HG02588 (cell line): ENCODE measurements around the gene C17orf113.

ENCODE experiments used
- ATAC-seq: cut with Tn5 transposase; IDR thresholded peaks from one replicate; pipeline ENCODE4 v1.9.1; 2021; ENCODE audit warnings: mild to moderate bottlenecking, moderate library complexity; ENCODE audit not compliant: unreplicated experiment

Gene C17orf113

DNA sequence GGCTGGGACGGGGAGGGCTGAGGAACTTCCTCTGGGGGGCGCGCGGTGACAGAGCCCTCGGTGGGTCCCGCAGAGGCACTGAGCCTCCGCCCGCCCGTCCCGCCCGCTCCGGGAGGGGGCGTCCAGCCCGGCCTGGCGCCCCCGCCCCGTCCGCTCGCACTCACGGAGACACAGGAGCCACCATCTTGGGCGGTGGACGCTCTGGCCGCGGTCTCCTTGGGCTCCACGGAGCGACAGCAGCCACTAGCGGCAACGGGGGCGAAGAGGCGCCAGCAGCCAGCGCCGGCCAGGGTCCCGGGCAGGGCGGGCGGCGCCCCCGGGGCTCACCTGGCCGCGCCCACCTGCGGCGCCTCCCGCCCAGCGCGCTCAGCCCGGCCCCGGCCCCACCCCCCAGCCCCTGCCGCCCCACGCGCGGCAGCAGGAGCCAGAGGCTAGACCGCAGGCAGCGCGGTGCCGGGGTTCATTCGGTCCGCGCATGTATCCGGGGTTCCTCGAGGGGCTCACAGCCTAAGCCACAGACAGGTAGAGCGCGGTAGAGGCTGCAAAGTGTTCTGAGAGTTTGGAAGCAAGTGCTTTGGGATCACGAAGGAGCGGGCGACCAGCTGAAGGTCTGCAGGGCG, at the start of gene C17orf113:
TSS of gene C17orf113 (minus strand) at position 209 of the 620 bp plus-strand sequence. CDS start 7,225 bp downstream, outside the sequence.
- no peak for ATAC-seq

DNA sequence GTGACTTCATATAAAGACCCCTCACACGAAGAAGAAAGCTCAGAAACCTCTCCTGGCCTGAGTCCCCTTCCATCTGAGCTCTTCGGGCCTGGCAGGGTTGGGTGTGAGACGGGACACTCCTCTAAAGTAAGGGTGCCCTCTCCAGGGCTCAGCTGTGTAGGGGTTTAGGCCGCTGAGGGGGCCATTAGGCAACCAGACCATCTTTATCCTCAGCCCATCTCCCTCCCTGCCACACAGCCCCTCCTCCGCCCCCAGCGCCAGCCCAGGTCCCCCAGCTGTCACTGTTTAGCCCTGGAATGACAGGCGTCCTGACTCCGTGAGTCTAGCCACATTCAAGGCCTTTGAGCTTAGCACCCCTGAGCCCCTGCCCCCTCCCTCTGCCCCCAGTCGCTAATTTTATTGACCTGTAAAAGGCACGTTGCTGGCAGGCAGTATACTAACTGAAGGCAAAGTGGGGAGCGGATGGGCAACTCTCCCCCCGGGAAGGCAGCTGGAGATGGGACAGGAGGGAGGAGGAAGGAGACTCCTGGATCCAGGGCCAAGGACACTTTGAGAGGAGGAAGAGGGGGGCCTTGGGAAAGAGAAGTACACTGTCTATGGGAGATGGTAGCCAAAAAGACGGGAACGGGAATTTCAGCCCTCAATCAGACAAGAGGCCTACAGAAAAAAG, 48.5 kb upstream of the C17orf113 start:
- no peak for ATAC-seq

DNA sequence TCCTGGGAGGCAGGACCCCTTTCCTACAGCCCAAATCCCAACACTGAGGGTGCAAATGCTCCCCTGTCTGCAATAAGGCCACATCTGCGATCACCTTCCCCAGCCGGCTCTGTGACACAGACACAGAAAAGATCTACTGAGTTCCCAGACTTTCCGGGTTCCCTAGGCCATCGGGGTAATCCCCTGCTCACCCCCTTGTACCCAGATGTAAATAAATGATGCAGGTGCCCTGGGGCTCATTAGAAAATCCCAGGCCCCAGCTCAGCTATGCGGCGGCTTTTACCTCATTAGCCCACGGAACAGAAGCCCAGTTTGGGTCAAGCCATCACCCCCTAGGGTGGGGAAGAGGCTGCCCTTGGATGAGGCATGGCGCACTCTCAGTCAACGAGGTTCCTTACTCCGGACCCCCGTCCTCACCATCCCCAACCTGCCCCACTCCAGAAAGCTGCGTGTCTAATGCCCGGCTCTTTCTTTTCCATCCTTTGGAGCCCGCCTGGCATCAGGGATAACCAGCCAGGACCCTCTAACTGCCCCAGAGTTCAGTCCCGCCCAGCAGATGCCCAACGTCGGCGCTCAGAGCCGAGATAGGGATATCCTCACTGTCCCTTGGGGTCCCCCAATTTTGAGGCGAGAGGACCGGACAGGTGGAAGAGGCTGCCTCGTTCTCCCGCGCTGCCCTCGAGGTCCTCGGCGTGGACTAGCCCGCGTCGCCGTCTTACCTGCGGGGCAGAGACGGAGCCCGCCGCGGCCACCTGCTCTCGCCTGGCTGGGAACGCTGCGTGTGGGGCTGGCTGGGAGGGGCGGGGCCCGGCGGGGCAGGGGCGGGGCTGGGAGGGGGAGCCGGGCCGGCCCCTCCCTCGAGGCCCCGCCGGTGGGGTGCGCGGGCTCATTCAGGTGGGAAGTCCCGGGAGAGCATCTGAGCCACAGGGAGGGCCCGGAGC, 47.6 kb upstream of the C17orf113 start, which contains the start of gene ZNF385C:
TSS of gene ZNF385C (minus strand) at position 783 of the 941 bp plus-strand sequence. CDS start 35,417 bp downstream, outside the sequence.
- ATAC-seq: no peak

DNA sequence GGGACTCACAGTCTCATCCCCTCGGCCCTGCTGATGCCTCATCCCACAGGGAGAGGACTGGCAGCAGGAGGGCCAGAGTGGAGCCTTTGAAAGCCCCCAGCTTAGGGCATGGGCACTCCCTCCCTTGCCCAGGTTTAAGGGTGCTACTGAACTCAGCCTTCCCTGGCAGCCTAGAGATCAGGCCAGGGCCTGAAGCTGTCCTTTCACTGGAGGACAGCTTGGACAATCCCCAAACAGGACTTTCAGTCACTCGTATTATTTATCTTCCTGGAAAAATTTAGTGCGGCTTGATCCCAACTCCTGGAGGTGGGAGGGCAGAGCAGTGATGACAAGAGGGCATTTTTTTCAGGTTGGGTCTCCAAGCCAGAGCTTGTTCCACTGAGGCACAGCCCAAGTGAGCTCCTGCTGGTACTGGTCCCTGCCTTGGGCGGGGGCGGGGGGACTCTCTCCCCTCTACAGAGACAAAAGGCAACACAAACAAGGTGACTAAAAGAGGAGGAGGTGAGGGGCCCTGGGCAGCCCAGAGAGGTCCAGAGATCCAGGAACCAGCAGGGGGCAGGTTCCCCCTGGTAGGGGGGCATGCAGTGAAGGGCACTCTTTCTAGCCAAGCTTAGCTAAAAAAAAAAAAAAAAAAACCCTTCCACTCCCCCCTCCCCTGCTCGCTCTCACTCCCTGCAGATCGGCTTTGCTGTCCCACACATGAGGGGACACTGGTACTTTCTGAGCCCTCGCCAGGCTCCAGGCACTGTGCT, 46.1 kb upstream of the C17orf113 start:
- no peak for ATAC-seq

DNA sequence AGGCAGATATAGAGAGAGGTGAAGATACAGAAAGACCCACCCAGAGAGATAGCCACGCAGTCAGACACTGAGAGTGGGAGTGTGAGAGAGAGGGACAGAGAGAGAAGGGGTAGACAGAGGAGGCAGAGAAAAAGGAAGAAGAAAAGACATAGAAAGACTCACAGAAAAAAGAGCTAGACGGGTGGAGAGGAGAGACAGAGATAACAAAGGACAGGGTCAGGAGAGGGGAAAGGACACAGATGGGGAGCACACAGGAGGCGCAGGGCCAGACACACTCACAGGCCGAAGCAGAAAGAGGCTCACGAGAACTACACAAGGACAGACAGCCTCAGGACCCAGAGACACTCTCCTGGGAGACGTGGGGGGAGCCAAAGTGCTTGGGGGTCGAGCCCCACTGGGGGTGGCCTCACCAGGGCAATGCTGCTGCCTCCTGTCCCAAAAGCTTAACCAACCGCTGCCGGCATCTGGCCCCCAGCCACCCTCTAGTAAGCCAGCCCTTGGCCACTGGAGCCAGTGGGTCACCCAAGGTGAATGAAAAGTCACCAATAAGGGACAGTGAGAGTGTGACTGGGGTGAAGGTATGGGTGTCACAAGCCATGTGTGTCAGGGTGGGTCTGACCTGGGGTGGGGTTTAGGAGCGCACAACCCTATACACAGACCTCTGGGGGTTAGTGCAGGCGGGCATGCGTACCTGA, 44.1 kb upstream of the C17orf113 start:
- no peak for ATAC-seq

DNA sequence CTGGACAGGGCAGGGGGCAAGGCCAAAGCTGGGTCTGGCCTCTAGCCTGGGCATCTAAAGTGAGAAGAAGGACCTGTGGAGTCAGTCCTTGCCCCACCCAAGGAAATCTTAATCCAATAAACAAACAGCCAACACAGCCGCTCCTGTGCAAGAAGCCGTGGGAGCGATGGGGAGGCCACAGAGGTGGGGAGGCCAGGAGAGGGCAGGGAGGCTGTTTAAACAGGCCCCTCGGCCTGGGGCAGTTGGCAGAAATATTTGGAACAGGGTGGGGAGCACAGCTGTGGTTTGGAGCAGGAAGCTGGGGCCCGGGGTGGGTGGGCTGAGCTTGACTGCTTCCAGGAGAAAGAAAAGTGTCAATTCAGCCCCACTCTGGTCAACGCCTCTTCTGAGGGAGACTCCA, 42.5 kb upstream of the C17orf113 start:
- no peak for ATAC-seq

DNA sequence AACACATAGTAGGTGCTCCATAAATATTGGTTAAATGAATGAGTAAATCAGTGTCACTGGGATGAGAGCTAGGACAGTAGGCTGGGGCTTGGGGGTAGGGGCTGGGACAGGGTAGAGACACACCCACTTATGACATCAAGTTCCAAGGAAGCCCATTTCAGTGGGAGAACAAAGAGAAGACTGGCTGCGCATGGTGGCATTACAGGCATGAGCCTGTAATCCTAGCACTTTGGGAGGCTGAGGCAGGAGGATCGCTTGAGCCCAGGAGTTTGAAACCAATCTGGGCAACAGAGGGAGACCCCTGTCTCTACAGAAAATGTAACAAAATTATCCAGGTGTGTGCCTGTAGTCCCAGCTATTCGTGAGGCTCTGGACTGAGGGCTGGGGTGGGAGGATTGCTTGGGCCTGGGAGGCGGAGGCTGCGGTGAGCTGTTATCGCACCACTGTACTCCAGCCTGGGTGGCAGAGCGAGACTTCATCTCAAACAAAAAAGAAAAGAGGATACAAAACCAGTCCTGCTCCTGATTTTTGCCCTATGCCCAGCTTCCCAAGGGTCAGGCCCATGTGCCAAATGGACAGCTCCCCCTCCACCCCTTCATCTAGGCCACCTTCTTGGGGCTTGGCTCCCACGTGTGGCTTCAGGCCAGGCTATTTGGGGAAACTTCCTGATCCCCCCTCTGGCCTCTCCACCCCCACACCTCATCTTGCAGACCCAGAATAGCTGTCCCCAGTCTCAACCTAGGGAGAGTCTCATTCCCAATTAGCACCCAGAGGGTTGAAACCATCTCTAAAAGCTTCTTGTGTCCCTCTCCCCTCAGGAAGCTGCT, 40.8 kb upstream of the C17orf113 start:
- no peak for ATAC-seq

DNA sequence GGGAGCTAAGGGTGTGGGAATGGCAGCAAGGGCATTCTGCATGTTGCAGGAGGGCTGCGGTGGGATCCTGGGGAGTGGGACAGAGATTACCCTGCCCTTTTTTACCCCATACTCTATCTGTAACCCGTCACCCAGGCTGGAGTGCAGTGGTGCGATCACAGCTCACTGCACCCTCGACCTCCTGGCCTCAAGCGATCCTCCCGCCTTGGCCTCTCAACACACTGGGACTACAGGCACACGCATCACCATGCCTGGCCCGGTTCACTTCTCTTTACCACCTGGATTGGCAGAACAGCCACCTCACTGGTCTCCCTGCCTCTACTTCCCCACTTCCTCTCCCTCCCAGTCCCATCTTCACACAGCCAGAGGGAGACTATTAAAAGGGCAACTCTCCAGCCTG, 38.3 kb upstream of the C17orf113 start:
- no peak for ATAC-seq

DNA sequence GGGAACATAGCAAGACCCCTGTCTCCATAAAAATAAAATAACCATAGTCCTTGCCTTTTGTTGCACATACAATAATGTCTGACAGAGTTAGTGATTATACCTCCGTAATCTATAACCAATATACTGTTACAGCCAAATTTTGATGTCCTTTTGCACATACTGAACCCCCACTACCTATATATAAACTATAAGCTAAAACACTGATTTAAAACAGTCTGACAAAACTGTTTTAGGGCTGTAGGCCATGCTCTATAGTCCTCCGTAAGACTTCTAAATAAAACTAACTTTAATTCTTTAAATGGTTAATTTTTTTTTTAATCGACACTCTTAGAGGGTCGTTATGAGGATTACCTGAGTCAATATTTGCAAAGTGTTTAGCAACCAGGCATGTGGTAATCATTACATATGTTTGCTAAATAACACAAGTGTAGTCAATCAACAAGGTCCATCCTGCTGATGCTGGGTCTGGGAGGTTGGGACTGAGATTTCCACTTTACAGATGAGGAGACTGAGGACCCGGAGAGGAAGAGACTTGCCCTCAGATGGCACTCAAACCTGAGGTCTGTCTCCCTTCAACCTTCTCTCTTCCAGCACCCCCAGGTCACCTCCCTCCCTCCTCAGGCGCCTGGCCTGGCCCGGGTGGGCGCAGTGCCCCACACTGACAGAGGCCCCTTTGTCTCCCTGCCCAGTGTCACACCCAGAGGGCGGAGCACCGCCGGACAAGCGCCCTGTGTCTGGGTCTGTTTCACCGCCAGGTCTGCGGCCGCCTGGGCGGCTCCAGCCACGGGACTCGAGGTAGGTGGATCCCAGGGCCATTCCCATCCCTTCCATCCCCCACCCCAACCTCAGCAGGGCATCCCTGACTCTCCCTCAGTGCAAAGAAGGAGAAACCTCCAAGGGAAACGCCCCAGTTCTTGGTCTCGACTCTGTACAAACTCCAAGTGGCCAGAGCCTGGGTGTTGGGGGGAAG, 37.6 kb upstream of the C17orf113 start:
- ATAC-seq: no peak

DNA sequence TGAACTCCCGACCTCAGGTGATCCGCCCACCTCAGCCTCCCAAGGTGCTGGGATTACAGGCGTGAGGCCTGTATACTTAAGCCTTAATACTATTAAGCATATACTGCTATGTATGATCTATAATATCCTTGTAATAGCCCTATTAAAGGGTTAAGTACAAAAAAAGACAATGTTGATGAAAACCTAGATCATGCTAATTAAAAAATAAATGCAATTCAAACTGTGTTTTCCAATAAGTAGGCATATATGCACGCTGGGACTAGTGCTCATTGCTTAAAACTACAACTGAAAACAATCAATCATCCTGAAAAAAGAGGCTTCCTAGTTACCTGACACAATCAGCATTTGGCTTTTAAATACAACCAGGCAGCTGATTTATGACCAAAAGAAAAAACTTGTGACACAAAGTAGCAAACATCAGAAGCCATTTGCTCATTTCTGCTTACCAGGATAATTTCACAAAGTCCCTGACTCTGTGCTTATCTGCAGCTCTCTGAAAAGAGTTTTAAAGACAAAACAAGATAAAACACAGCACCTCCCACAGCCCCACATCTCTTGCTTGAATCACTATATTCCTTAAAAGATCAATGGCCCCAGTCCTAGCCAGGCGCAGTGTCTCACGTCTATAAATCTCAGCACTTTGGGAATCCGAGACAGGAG, 36.8 kb upstream of the C17orf113 start:
- ATAC-seq: no peak

DNA sequence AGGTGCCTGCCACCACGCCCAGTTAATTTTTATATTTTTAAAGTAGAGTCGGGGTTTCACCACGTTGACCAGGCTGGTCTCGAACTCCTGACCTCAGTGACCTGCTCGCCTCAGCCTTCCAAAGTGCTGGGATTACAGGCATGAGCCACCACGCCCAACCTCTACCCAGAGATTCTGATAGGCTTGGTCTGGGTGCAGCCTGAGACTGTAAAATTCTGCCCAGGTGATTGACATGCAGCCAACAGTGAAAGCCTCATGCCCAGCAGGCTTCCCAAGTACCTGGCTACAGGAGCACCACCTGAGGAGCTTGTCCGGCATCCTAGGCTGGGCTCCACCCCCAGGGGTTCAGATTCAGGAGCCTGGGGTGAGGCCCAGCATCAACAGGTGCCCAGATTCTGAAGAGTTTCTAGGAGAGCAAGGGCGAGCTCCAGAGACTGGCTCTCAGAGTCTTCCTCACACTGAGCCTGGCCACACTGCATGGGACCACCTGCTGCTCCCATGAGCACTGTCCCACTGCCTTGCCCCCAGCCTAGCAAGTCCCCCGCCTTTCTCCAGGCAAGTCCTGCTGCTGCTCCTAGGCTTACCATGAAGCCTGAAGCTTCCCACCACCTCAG, 31.2 kb upstream of the C17orf113 start:
- no peak for ATAC-seq

DNA sequence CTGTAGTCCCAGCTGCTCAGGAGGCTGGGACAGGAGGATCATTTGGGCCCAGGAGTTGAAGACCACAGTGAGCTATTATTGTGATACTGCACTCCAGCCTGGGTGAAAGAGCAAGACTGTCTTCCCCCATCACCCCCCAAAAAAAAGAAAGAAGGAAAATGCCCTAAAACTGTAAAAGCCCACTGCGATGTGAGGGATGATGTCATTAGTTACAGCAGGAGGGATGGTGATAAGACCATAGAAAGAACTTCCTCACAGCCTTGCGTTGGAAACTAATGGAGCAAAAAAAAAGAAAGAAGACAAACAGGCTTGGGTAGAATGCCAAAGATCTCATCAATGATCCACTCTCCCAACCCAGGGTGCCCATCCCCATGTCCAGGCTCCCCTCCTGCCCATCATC, 29.1 kb upstream of the C17orf113 start:
- ATAC-seq: no peak

DNA sequence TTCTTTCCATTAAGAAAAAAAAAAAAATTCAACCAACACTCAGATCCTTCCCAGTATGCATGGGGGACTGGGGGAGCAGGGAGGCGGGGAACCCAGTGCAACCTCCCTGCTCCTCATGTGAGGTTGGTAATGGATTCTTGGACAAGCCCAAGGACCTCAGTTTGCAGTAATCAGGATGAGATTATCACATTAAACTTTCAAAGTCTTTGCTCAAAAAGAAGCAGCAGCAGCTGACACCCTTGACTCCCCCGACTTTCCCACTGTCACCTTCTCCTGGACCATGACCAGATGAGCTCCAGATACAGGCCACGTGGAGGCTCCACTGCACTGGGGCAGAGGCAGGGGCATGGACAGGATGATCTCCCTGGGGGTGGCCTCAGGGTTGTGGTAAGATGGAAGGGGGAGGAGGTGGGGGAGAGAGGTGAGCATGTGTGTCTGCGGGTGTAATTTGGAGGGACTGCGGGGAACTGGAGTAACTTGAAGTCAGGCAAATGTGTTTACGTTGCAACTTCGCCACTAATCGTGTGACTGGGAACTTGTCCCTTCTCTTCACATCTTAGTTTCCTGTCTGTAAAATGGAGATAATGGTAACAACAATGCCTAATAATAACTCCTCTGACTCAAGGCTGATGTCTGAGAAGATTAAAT, 28.1 kb upstream of the C17orf113 start:
- no peak for ATAC-seq

DNA sequence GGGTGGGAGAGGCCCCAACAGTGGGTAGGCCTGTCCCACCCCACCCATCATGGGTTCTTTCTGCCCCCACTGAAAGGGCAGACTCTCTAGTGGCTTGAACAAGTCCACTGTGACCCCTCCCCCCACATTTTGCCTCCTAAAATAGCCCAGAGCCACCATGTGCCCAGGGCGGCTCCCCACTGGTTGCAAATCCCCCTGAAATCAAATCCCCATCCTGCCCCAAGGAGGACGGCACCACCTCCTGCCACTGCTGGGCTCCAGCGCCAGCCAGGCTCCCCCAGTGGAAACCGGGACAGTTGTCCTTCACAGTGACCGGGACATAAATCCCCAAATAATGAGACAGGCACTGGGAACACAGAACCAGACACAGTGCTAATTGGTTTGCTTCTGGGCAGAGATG, 27.4 kb upstream of the C17orf113 start:
- ATAC-seq: no peak

DNA sequence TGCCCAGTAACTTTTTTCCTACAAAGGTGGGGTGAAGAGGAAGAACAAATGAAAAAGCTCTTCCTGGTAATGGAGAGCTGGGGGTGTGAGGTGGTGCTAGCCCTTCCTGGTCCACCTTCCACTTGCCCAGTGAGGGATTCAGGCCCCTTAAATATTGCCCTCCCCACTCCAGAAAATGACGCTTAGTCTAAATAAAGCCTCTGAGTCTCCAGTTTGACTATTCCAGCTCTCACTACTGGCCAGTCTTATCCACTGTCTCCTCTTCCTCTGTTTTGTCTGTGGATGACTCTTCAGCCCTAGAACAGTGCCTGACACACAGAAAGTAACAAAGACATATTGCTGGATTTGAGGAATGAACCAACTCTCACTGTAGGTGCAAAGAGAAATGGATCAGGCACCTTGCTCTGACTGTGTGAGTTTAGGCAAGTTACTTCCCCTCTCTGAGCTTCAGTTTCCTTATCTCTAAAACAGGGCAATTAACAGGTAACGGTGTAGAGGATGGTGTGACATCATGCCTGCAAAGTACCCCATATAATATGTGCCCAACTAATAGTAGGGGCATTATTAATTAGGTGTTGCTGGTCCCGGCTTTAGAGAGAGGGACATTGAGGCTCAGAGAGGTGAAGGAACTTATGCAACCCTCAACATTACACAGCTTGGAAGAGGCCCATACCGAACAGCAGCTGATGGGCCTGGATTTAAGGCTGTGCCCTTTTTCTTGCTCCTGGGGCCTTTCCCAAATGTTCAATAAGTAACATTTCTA, 26.6 kb upstream of the C17orf113 start:
- ATAC-seq: no peak

DNA sequence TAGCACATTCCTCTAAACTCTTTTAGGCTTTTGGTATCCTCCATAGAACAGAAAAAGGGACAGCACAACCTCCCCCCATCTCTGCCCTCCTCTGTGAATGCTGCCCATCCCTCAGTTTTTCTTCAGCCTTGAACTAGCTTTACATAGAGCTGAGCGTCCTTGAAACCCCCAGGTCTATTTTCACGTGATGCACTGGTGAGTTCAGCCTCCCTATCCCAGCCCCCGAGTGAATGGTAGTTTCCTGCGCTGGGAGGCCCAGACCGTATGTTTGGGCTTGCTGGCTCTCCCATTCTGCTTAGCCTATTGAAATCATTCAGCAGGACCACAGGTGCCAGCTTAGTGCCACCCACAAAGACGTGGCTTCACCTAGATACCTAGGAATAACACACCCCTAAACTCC, 25.4 kb upstream of the C17orf113 start:
- ATAC-seq: no peak
